GM12865 (cell line): ENCODE results near the gene COQ4.
"Not testable (repeated sequence)": the region's sequence is repeated elsewhere in the genome, so short reads cannot be mapped to it uniquely, and the experiment has no call there.

Source experiments
- DNase-seq: peaks from one replicate; pipeline ENCODE4 v3.0.0; 2010; ENCODE audit warnings: low read depth
- H3K4me3 ChIP-seq: 2 replicates; pipeline ENCODE4 v1.5.1; 2011; ENCODE audit warnings: mild to moderate bottlenecking, low read depth, low read length, control low read depth
- CTCF ChIP-seq: IDR thresholded peaks from 2 replicates; pipeline ENCODE4 v1.5.1; 2011; ENCODE audit warnings: low read length, control low read depth, low read depth, inconsistent platforms; ENCODE audit not compliant: insufficient read depth; ENCODE audit errors: missing control alignments

Gene COQ4

DNA sequence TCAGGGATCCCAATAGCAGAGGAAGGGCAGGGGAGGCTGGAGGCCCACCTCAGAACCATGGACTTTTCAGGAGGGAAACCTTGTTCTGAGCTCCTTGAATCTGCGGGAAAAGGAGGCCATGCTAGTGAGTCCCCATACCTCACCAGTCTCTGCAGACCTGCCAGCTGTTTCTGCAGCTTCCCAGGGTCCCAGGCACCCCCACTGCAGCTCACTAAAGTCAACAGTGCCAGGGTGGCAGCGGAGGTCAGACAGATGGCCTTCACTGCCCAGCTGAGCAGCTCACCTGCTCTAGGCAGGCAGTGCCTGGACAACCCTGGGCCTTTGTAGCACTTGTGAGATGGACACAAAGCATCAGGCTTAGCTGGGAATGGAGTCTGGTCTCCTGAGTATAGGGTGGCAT is 13.3 kb downstream of the COQ4 start:
- no peak overlapping the region for H3K4me3 ChIP-seq
- TF ChIP-seq CTCF = no peak
- DNase-seq = no peak

GRCh38 chr9:128337936-128338335 is 15.3 kb downstream of the COQ4 start:
- TF ChIP-seq CTCF = no peak

DNA sequence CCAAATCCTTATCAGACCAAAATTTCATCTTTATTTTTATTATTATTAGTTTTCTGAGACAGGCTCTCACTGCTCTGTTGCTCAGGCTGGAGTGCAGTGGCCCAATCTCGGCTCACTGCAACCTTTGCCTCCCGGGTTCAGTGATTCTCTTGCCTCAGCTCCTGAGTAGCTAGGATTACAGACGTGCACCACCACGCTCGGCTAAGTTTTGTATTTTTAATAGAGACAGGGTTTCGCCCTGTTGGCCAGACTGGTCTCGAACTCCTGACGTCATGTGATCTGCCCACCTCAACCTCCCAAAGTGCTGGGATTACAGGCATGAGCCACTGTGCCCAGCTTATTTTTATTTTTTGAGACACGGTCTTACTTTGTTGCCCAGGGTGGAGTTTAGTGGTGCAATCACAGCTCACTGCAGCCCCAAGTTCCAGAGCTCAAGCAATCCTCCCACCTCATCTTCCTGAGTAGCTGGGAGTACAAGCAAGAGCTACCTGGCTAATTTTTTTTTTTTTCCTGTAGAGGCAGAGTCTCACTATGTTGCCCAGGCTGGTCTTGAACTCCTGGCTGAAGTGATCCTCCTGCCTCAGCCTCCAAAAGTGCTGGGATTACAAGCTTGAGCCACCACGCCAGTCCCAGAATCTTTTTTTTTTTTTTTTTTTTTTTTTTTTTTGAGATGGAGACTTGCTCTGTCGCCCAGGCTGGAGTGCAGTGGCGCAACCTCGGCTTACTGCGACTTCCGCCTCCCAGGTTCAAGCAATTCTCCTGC is 16.4 kb downstream of the COQ4 start:
- DNase-seq, H3K4me3 ChIP-seq: not testable (repeated sequence)

More at GRCh38 chr9:128337936-128338335, 15.3 kb downstream of the COQ4 start:
- no peak overlapping the region for H3K4me3 ChIP-seq
- no peak for DNase-seq

DNA sequence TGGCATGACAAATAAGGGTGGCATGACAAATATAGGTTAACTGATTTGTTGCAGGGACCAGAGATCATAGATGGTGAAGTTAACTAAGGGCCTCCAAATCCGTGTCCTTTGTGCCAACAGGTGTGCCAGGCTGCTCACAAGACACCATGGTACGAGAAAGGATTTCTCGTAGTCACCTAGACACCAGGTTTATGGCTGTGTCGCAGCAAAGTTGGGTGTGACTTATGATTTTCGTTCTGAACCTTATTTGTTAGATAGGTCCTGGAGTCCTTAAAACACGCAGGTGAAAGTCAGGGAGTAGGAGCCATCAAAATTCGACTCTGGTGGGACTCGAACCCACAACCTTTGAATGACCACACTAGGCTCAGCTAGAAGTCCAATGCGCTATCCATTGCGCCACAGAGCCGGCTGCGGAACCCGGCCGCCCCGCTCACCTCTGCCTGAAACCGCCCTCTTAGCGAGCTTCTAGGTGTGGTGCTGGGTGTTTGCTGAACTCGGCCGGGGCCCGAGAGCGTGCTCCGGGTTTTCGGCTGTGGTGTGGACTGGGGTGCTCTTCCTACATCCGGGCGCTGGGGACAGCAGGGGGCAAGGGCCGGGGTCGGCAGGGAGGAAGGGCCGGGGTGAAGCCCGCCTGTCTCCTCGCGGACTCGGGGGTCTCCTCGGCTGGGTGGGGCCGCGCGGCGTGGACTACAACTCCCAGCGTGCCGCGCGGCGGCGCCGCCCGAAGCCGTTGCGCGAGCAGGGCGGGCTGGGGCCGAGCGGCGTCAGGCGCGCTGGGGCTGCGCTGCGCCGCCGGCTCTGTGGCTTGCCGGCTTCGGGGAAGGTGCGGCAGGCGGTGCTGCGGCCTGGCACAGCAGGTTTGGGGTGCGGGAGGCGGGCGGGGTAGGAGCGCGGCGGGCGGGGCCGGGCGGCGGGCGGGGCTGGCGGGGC is 17.4 kb downstream of the COQ4 start, which contains the start of gene SLC27A4:
TSS of gene SLC27A4 (plus strand) at position 767 of the 930 bp plus-strand sequence. CDS start 2,606 bp downstream, outside the sequence.
- peak within 1 kb of the TSS; percentile 72 for H3K4me3 ChIP-seq
- peak; percentile 91 for DNase-seq
- TF ChIP-seq CTCF = no peak

- peak overlapping the region; percentile 59 for H3K4me3 ChIP-seq
- TF ChIP-seq CTCF = no peak
- no peak for DNase-seq
Observed at GRCh38 chr9:128340691-128341434, 18.2 kb downstream of the COQ4 start.

DNA sequence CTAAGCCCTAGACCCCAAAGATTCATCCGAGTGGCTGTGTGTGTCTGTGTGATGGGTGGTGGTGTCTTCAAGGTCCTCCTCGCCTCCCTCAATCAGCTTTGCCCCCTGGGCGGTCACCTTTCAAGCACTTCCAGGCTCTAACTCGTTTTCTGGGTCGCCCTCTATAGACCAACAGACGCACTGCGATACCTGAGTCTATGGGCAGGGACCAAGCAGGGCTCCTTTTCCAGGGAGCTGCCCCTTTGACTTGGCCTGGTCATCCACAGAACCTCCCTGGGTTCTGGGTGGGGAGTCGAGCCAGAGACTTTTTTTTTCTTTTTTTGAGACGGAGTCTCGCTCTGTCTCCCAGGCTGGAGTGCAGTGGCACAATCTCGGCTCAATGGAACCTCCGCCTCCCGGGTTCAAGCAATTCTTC is 18.8 kb downstream of the COQ4 start:
- H3K4me3 ChIP-seq = peak overlapping the region; percentile 59
- TF ChIP-seq CTCF = peak; percentile 75
- DNase-seq = peak; percentile 85
